CD4-positive, alpha-beta T cell treated with Interleukin-4 for 4 hours (primary cell): ENCODE data around the gene UBAC2.

Experiments
- DNase-seq: peaks from one replicate; pipeline ENCODE4 v3.0.0-alpha.2; 2020

UBAC2 gene

GRCh38 chr13:99273128-99273527 lies 72.5 kb downstream of the UBAC2 start:
- DNase-seq = peak; percentile 79

- DNase-seq = peak; percentile 75
These were observed 74.4 kb downstream of the UBAC2 start for GRCh38 chr13:99275093-99275469.

- DNase-seq = no peak
These were observed 76.1 kb downstream of the UBAC2 start for GRCh38 chr13:99276706-99277105.

GRCh38 chr13:99277629-99278028 lies 77.0 kb downstream of the UBAC2 start:
- no peak for DNase-seq

GRCh38 chr13:99278200-99278599 lies 77.5 kb downstream of the UBAC2 start:
- DNase-seq = peak; percentile 53

- no peak for DNase-seq
These were observed 78.2 kb downstream of the UBAC2 start for GRCh38 chr13:99278843-99279242.

- no peak for DNase-seq
These were observed 79.0 kb downstream of the UBAC2 start for GRCh38 chr13:99279637-99280036.

GRCh38 chr13:99280166-99280565 lies 79.5 kb downstream of the UBAC2 start:
- no peak for DNase-seq

- peak; percentile 83 for DNase-seq
These were observed 81.2 kb downstream of the UBAC2 start for GRCh38 chr13:99281811-99282263.

GRCh38 chr13:99282264-99283231 lies 81.9 kb downstream of the UBAC2 start:
- DNase-seq = peak; percentile 84

- no peak for DNase-seq
These were observed 85.0 kb downstream of the UBAC2 start for GRCh38 chr13:99285432-99286182.

GRCh38 chr13:99287551-99287950 lies 86.9 kb downstream of the UBAC2 start:
- no peak for DNase-seq

GRCh38 chr13:99288089-99288488 lies 87.4 kb downstream of the UBAC2 start:
- no peak for DNase-seq

GRCh38 chr13:99289271-99289670 lies 88.6 kb downstream of the UBAC2 start:
- DNase-seq = no peak

- DNase-seq = peak; percentile 91
These were observed 89.2 kb downstream of the UBAC2 start for GRCh38 chr13:99289674-99290337.

GRCh38 chr13:99290894-99291293 lies 90.2 kb downstream of the UBAC2 start:
- DNase-seq = no peak

GRCh38 chr13:99293178-99293577 lies 92.5 kb downstream of the UBAC2 start:
- no peak for DNase-seq

GRCh38 chr13:99294198-99294597 lies 93.5 kb downstream of the UBAC2 start:
- no peak for DNase-seq

- no peak for DNase-seq
These were observed 94.3 kb downstream of the UBAC2 start for GRCh38 chr13:99294958-99295357.

- DNase-seq = no peak
These were observed 95.0 kb downstream of the UBAC2 start for GRCh38 chr13:99295488-99296252.

GRCh38 chr13:99296398-99296797 lies 95.7 kb downstream of the UBAC2 start:
- DNase-seq = peak; percentile 79

GRCh38 chr13:99297331-99297730 lies 96.7 kb downstream of the UBAC2 start:
- DNase-seq = no peak
